ENCODE measurements around the gene CRYBG1. TPM values are rescaled to one million over a fixed set of nuclear protein-coding genes. Genes with fewer than 3 reads are reported as not detected.

Gene CRYBG1
- total RNA-seq, 2 experiments from 2014 or later, result 20.8 to 21.1 TPM

GRCh38 chr6:106539936-106540335, 179.4 kb downstream of the CRYBG1 start:
- Mint-ChIP-seq H3K9me3 (no peaks in the 10 kb centered on the region), H3K27me3 (no peaks in the 10 kb centered on the region), H3K4me1 (ENCODE audit: low read depth) (peaks cover 36% of the 10 kb centered on the region), H3K36me3 (ENCODE audit: low read depth) (peaks cover 28% of the 10 kb centered on the region), H3K4me3 (no peak overlapping the region), H3K27ac (no peak overlapping the region)
- ChIA-PET CTCF (interaction anchor here (1.0 to 4.0 kb wide), 6 partner anchors 13 to 36 kb away, joined by 3 to 19 read pairs (median 5); no protein-coding TSS in a partner anchor), POLR2A (interaction anchor here (0.9 kb wide), 2 partner anchors 12 to 23 kb away, joined by 3 read pairs; no protein-coding TSS in a partner anchor)
- no peak for DNase-seq
- intact Hi-C loops (cut with micrococcal nuclease), result no loop called here
- no peak for ATAC-seq
- TF ChIP-seq, protein P1, sequence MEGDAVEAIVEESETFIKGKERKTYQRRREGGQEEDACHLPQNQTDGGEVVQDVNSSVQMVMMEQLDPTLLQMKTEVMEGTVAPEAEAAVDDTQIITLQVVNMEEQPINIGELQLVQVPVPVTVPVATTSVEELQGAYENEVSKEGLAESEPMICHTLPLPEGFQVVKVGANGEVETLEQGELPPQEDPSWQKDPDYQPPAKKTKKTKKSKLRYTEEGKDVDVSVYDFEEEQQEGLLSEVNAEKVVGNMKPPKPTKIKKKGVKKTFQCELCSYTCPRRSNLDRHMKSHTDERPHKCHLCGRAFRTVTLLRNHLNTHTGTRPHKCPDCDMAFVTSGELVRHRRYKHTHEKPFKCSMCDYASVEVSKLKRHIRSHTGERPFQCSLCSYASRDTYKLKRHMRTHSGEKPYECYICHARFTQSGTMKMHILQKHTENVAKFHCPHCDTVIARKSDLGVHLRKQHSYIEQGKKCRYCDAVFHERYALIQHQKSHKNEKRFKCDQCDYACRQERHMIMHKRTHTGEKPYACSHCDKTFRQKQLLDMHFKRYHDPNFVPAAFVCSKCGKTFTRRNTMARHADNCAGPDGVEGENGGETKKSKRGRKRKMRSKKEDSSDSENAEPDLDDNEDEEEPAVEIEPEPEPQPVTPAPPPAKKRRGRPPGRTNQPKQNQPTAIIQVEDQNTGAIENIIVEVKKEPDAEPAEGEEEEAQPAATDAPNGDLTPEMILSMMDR (IDR thresholded peaks at IDR 0.05), result no peak

- peaks cover 31% of the 10 kb centered on the region for H3K36me3 Mint-ChIP-seq (ENCODE audit: low read depth)
Measured at GRCh38 chr6:106540432-106540831, 179.9 kb downstream of the CRYBG1 start.

GRCh38 chr6:106540907-106541306, 180.4 kb downstream of the CRYBG1 start:
- ChIA-PET CTCF (interaction anchor here (0.7 to 4.0 kb wide), 8 partner anchors 12 to 95 kb away, joined by 3 to 19 read pairs (median 4); no protein-coding TSS in a partner anchor), POLR2A (no interaction called here)
- Mint-ChIP-seq H3K36me3 (ENCODE audit: low read depth) (peaks cover 32% of the 10 kb centered on the region), H3K27me3 (no peaks in the 10 kb centered on the region), H3K4me3 (no peak overlapping the region), H3K27ac (no peak overlapping the region), H3K4me1 (ENCODE audit: low read depth) (peaks cover 31% of the 10 kb centered on the region), H3K9me3 (no peaks in the 10 kb centered on the region)
- ATAC-seq (no peak), DNase-seq (no peak)
- TF ChIP-seq, protein P1 (IDR thresholded peaks at IDR 0.05), result no peak
- intact Hi-C loops (cut with micrococcal nuclease), result no loop called here

More at GRCh38 chr6:106540432-106540831, 179.9 kb downstream of the CRYBG1 start:
- no peaks in the 10 kb centered on the region for H3K27me3 Mint-ChIP-seq
- POLR2A ChIA-PET, result no interaction called here
- DNase-seq (no peak), ATAC-seq (no peak)
- CTCF ChIA-PET, result interaction anchor here (0.7 to 4.0 kb wide), 8 partner anchors 13 to 95 kb away, joined by 3 to 19 read pairs (median 4); no protein-coding TSS in a partner anchor
- peaks cover 31% of the 10 kb centered on the region for H3K4me1 Mint-ChIP-seq (ENCODE audit: low read depth)
- intact Hi-C loops (cut with micrococcal nuclease), result no loop called here
- H3K27ac Mint-ChIP-seq, result no peak overlapping the region
- H3K9me3 Mint-ChIP-seq, result no peaks in the 10 kb centered on the region
- TF ChIP-seq, protein P1 (IDR thresholded peaks at IDR 0.05), result no peak
- H3K4me3 Mint-ChIP-seq, result no peak overlapping the region

DNA sequence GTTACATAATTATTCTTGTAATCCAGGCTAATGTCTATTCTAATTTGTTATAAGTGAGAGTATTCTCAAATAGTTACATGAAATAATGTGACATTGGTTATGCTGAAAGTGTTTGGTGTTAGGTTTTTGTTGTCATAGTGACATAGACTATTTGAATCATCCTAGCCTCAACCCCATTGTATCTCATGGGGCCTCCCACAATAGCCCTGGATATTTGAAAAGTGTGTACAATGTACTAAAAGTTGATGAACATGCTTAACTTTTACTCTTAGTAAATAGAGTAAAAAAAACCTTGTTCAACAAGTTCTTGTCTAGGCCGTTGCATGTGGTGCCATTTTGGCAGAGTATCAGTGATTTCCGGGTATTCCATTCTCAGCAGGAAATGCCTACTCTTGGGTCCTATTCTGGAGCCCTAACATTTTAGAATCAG, 185.8 kb downstream of the CRYBG1 start:
- ATAC-seq (peak; percentile 62), DNase-seq (no peak)
- CTCF ChIA-PET, result interaction anchor here (1.0 to 2.2 kb wide), 3 partner anchors 9 to 37 kb away, joined by 3 to 9 read pairs (median 3); no protein-coding TSS in a partner anchor
- peaks cover 30% of the 10 kb centered on the region for H3K4me1 Mint-ChIP-seq (ENCODE audit: low read depth)
- H3K36me3 Mint-ChIP-seq (ENCODE audit: low read depth), result peaks cover 52% of the 10 kb centered on the region
- no peak overlapping the region for H3K4me3 Mint-ChIP-seq
- H3K27ac Mint-ChIP-seq, result peak overlapping the region; percentile 79
- H3K9me3 Mint-ChIP-seq, result peaks cover 3% of the 10 kb centered on the region
- POLR2A ChIA-PET, result interaction anchor here (1.7 to 2.6 kb wide), 2 partner anchors 9 to 26 kb away, joined by 7 to 8 read pairs; no protein-coding TSS in a partner anchor
- no peaks in the 10 kb centered on the region for H3K27me3 Mint-ChIP-seq
- TF ChIP-seq, protein P1 (IDR thresholded peaks at IDR 0.05), result no peak
- intact Hi-C loops (cut with micrococcal nuclease), result no loop called here

DNA sequence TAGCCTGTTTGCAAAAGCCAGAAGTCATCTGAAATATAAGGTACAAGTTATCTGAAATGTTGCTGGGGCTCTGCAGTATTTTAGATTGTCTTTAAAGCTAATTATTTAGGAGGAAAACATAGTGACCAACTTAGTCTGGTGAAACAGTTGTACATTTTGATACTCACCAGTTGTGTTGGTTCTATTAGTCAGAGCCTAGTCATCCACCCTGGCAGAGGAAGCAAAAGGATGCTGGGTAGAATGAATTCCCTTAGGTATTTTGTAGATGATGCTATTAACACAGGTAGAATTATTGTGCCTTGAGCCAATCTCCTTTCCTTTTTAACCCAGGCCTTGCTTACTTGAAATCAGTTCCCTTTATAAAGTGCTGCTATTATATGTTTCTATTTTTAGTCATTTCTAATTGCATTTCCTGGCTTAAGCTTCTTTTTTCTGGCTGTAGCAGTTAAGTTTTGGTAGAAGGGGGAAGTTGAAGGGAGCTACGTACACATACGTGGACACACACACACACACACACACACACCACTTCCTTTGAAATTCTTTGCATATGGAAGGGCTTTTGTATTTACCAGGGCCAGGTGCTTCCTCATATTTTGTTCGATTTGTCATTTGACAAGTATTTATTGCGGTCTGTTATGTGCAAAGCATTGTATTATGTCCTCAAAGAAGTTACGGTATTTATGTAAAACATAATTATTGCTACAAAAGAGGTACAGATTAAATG, 186.3 kb downstream of the CRYBG1 start:
- Mint-ChIP-seq H3K27ac (peak overlapping the region; percentile 79), H3K4me1 (ENCODE audit: low read depth) (peaks cover 32% of the 10 kb centered on the region), H3K27me3 (no peaks in the 10 kb centered on the region), H3K4me3 (no peak overlapping the region), H3K9me3 (peaks cover 3% of the 10 kb centered on the region), H3K36me3 (ENCODE audit: low read depth) (peaks cover 58% of the 10 kb centered on the region)
- TF ChIP-seq, protein P1 (IDR thresholded peaks at IDR 0.05), result no peak
- DNase-seq, result no peak
- ChIA-PET POLR2A (interaction anchor here (2.6 kb wide), 1 partner anchor 27 kb away, joined by 8 read pairs; no protein-coding TSS in a partner anchor), CTCF (interaction anchor here (1.0 to 2.2 kb wide), 3 partner anchors 10 to 19 kb away, joined by 3 to 9 read pairs (median 3); no protein-coding TSS in a partner anchor)
- intact Hi-C loops (cut with micrococcal nuclease), result no loop called here
- ATAC-seq, result peak; percentile 81

Measured in activated CD8-positive, alpha-beta T cell treated with anti-CD3 and anti-CD28 coated beads for 36 hours (primary cell).